HCT116 (cell line): Measurements from ENCODE around the gene HERC2. TPM values are rescaled to one million over a fixed set of nuclear protein-coding genes. Genes with fewer than 3 reads are reported as not detected.
"Not testable (repeated sequence)": the region's sequence is repeated elsewhere in the genome, so short reads cannot be mapped to it uniquely, and the experiment has no call there.

ENCODE experiments used
- ATAC-seq: fragments of 200-7000 bp; cut with Tn5 transposase; 2 replicates; pipeline ENCODE4 v1.9.1; 2020; ENCODE audit warnings: mild to moderate bottlenecking, moderate library complexity
- BruUV-seq: library from RNA; stranded (reverse); fragments of 400-500 nt; replicated peaks from 2 replicates; lab custom pipeline; 2021; lab: Mats Ljungman, UMichigan
- CTCF ChIA-PET: fragments of 300-600 bp; sonication (Branson Sonifier 250); formaldehyde crosslinking; loops from one replicate; lab custom pipeline; 2021; ENCODE audit warnings: antibody characterized with exemption; lab: Charles Lee
- POLR2A ChIA-PET: fragments of 300-600, 350-600 bp; sonication (Branson Sonifier 250); formaldehyde crosslinking; loops from one replicate; lab custom pipeline; 2021; ENCODE audit warnings: antibody characterized with exemption; lab: Charles Lee
- RAD21 ChIA-PET, 2 experiments: fragments of 300-600 bp; sonication (Branson Sonifier 250); formaldehyde crosslinking; loops; one replicate each; lab custom pipeline; 2023; ENCODE audit warnings: low total read pairs in 2 of 2; ENCODE audit not compliant: uncharacterized antibody in 2 of 2, unreplicated experiment in 2 of 2, low non-redundant PET in 1 of 2; lab: Charles Lee
- DNase-seq: peaks from one replicate; pipeline ENCODE4 v3.0.0-alpha.2; 2010; ENCODE audit warnings: low read depth, low spot score
- H2AFZ ChIP-seq: fragments of 200-600 bp; shearing (Covaris generic), sonication (generic); 2 replicates; pipeline ENCODE4 v1.6.1; 2017; ENCODE audit warnings: low read depth, mixed run types, mixed read lengths, antibody characterized with exemption, low read length; ENCODE audit not compliant: poor library complexity, severe bottlenecking
- H3K27ac ChIP-seq: 2 replicates; pipeline ENCODE4 v1.5.1; 2012; ENCODE audit warnings: low read depth, low read length
- H3K27me3 ChIP-seq: fragments of 200-600 bp; sonication (generic); 2 replicates; pipeline ENCODE4 v1.6.1; 2016; ENCODE audit warnings: mixed run types, low read length, mixed read lengths; ENCODE audit not compliant: insufficient read depth
- H3K36me3 ChIP-seq, 2 experiments: fragments of 200-500 bp in 1 of 2; fragments of 200-600 bp in 1 of 2; sonication (Bioruptor generic) in 1 of 2; sonication (generic) in 1 of 2; 2 replicates each; pipeline versions ENCODE4 v1.5.1 to v1.6.1; 2014 to 2016; ENCODE audit warnings: low read length in 2 of 2, inconsistent platforms in 1 of 2, mixed read lengths in 1 of 2, mixed run types in 1 of 2; ENCODE audit not compliant: insufficient read depth in 2 of 2, control insufficient read depth in 1 of 2
- H3K4me1 ChIP-seq, 2 experiments: fragments of 200-600 bp in 1 of 2; sonication (generic) in 1 of 2; 2 replicates each; pipeline versions ENCODE4 v1.5.1 to v1.6.1; 2012 to 2017; ENCODE audit warnings: low read length in 2 of 2, inconsistent platforms in 1 of 2, mild to moderate bottlenecking in 1 of 2, mixed read lengths in 1 of 2, mixed run types in 1 of 2, moderate library complexity in 1 of 2; ENCODE audit not compliant: insufficient read depth in 2 of 2, control insufficient read depth in 1 of 2
- H3K4me2 ChIP-seq: fragments of 200-600 bp; sonication (generic); 2 replicates; pipeline ENCODE4 v1.6.1; 2017; ENCODE audit warnings: mixed run types, low read length, mixed read lengths
- H3K4me3 ChIP-seq, 2 experiments: fragments of 200-600 bp in 1 of 2; sonication (generic) in 1 of 2; replicated peaks in 1 of 2; 2 replicates each; pipeline ENCODE4 v1.5.1; 2011 to 2016; ENCODE audit warnings: low read length in 2 of 2, control low read depth in 1 of 2, low read depth in 1 of 2, mild to moderate bottlenecking in 1 of 2, mixed read lengths in 1 of 2, mixed run types in 1 of 2
- H3K79me2 ChIP-seq: fragments of 200-600 bp; sonication (generic); 2 replicates; pipeline ENCODE4 v1.6.1; 2017; ENCODE audit warnings: mild to moderate bottlenecking, mixed run types, low read length, moderate library complexity, mixed read lengths; ENCODE audit not compliant: insufficient read depth
- H3K9ac ChIP-seq: fragments of 200-600 bp; sonication (generic); 2 replicates; pipeline ENCODE4 v1.6.1; 2016; ENCODE audit warnings: low read length, mixed read lengths
- H3K9me2 ChIP-seq: fragments of 200-600 bp; sonication (generic), shearing (Covaris generic); 2 replicates; pipeline ENCODE4 v1.6.1; 2017; ENCODE audit warnings: mixed run types, mild to moderate bottlenecking, moderate library complexity; ENCODE audit not compliant: insufficient read depth
- H3K9me3 ChIP-seq, 2 experiments: fragments of 200-500 bp in 1 of 2; fragments of 200-600 bp in 1 of 2; sonication (Bioruptor generic) in 1 of 2; sonication (generic) in 1 of 2; 2 replicates each; pipeline ENCODE4 v1.6.1; 2014 to 2017; ENCODE audit warnings: low read length in 2 of 2, mixed read lengths in 2 of 2, inconsistent platforms in 1 of 2, low read depth in 1 of 2, mild to moderate bottlenecking in 1 of 2, mixed run types in 1 of 2, moderate library complexity in 1 of 2; ENCODE audit not compliant: control insufficient read depth in 1 of 2, insufficient read depth in 1 of 2
- H4K20me1 ChIP-seq: fragments of 200-600 bp; sonication (generic), shearing (Covaris generic); 2 replicates; pipeline ENCODE4 v1.6.1; 2017; ENCODE audit warnings: mixed run types, mild to moderate bottlenecking, moderate library complexity; ENCODE audit not compliant: insufficient read depth
- CBX3 ChIP-seq: IDR thresholded peaks from 2 replicates; pipeline ENCODE4 v1.6.1; 2012; ENCODE audit warnings: low read depth
- CEBPB ChIP-seq: IDR thresholded peaks from 2 replicates; pipeline ENCODE4 v1.6.1; 2012; ENCODE audit warnings: low read depth
- EGR1 ChIP-seq: IDR thresholded peaks from 2 replicates; pipeline ENCODE4 v1.6.1; 2012; ENCODE audit warnings: low read depth
- ELF1 ChIP-seq: IDR thresholded peaks from 2 replicates; pipeline ENCODE4 v1.6.1; 2012; ENCODE audit warnings: low read depth, borderline replicate concordance
- EZH2phosphoT487 ChIP-seq: fragments of 200-600 bp; IDR thresholded peaks from 2 replicates; pipeline ENCODE4 v1.6.1; 2018; ENCODE audit warnings: antibody characterized with exemption, borderline replicate concordance
- FOSL1 ChIP-seq: IDR thresholded peaks from 2 replicates; pipeline ENCODE4 v1.6.1; 2012; ENCODE audit warnings: low read depth
- JUND ChIP-seq: IDR thresholded peaks from 2 replicates; pipeline ENCODE4 v1.6.1; 2012
- POLR2A ChIP-seq: IDR thresholded peaks from 2 replicates; pipeline ENCODE4 v1.7.0; 2011; ENCODE audit warnings: borderline replicate concordance; ENCODE audit not compliant: insufficient read depth, insufficient read length; ENCODE audit errors: extremely low read depth
- POLR2AphosphoS5 ChIP-seq: IDR thresholded peaks from 2 replicates; pipeline ENCODE4 v1.6.1; 2011; ENCODE audit warnings: mild to moderate bottlenecking, low read depth, low read length, moderate library complexity
- RAD21 ChIP-seq: IDR thresholded peaks from 2 replicates; pipeline ENCODE4 v1.6.1; 2012; ENCODE audit warnings: low read depth, mild to moderate bottlenecking
- TCF7L2 ChIP-seq: IDR thresholded peaks from 2 replicates; pipeline ENCODE4 v1.7.0; 2011; ENCODE audit warnings: borderline replicate concordance, inconsistent platforms; ENCODE audit not compliant: insufficient read depth, insufficient read length; ENCODE audit errors: extremely low read depth
- intact Hi-C: fragments of 100-400 bp; cut with micrococcal nuclease; formaldehyde crosslinking; loops from 2 replicates; pipeline ENCODE4 v1.10.0; 2022
- total RNA-seq: library from RNA; stranded (reverse); gene quantifications from one replicate; pipeline ENCODE4 v1.2.1, GENCODE V29; 2021; ENCODE audit not compliant: unreplicated experiment
- TF ChIP-seq, protein P1 (sequence below): IDR thresholded peaks from 2 replicates; pipeline ENCODE4 v1.6.1; 2012
- TF ChIP-seq, protein P2 (sequence below), 3 experiments: fragments of 200-600 bp in 1 of 3; sonication (generic) in 1 of 3; IDR thresholded peaks in 2 of 3; conservative IDR thresholded peaks in 1 of 3; 2 replicates each; pipeline ENCODE4 v1.5.1; 2012 to 2017; ENCODE audit warnings: low read depth in 2 of 3, low read length in 2 of 3, antibody characterized with exemption in 1 of 3, borderline replicate concordance in 1 of 3, control low read depth in 1 of 3, mild to moderate bottlenecking in 1 of 3, mixed read lengths in 1 of 3, mixed run types in 1 of 3, moderate library complexity in 1 of 3; ENCODE audit not compliant: insufficient read depth in 1 of 3
- TF ChIP-seq, protein P3 (sequence below): IDR thresholded peaks from 2 replicates; pipeline ENCODE4 v1.6.1; 2012
- TF ChIP-seq, protein P4 (sequence below): IDR thresholded peaks from 2 replicates; pipeline ENCODE4 v1.6.1; 2012; ENCODE audit warnings: low read depth

Gene HERC2
- total RNA-seq, 1 experiment from 2014 or later = 55.5 TPM

DNA sequence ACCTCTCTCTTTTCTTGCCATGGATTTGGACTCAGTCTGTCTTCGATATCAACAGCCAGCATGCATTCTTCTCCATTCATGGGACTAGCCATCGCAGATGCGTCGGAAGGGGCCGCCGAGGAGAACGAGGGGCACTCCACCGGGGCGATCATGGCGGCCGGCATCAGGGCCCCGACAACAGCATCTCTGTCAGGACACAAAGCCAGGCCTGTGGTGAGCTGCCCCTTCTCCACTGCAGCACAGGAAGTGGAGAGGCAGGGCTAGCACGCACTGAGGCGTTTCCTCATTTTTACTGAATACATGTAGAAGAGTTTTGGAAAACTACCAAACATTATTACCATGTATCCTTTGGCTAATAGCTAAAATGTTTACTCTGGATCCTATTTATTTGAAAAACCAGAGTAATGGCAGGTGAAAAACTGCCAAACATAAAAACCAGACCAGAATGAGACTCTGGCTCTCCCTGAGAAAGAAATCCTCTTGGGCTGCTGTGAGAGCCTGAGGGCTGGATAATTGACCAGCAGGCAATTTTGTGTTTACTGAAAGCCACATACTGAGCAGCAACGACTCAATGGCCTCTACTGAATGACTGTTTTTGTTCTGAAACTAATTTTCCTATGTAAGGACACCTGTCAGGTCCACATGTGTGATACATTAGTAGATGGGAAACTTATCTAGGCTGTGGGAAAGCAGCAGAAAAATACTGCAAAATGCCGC lies 153.4 kb downstream of the HERC2 start:
- H3K9me3 ChIP-seq, H4K20me1 ChIP-seq, H3K27me3 ChIP-seq, H3K4me1 ChIP-seq, H3K9ac ChIP-seq, POLR2A ChIA-PET, CTCF ChIA-PET, H3K9me2 ChIP-seq, H3K27ac ChIP-seq, ATAC-seq, H3K4me2 ChIP-seq, BruUV-seq, H2AFZ ChIP-seq, intact Hi-C loops, H3K79me2 ChIP-seq, RAD21 ChIA-PET, H3K4me3 ChIP-seq, DNase-seq: not testable (repeated sequence)
- H3K36me3 ChIP-seq = peaks cover 7 to 27% of the 10 kb centered on the region in 2 experiments

DNA sequence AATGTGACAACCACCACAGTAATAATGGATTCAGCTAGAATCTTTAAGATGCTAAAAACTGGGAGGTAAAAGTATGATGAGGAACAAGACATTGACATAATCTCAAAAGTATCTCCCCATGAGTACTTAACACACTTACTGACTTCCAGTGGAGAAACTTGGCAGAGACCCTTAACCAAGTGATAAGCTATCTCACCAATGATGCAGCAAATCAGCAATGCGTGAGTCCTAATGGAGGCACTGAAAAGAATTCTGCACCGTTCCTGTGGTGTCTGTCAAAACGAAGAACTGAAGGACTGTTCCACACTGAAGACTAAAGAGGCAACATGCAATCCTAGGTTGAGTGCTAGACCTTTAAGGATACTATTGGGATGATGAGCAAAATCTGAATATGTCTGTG lies 154.9 kb downstream of the HERC2 start:
- ChIA-PET RAD21 (no interaction called here), CTCF (no interaction called here), POLR2A (no interaction called here)
- ATAC-seq = no peak
- Histone ChIP-seq H2AFZ (no peak overlapping the region), H3K9me2 (no peaks in the 10 kb centered on the region), H3K36me3 (peaks cover 7 to 31% of the 10 kb centered on the region in 2 experiments), H3K27ac (no peak overlapping the region), H3K9ac (no peak overlapping the region), H3K4me2 (no peak overlapping the region), H3K79me2 (no peaks in the 10 kb centered on the region), H3K9me3 (no peaks in the 10 kb centered on the region), H3K4me3 (no peak overlapping the region), H3K27me3 (no peaks in the 10 kb centered on the region), H4K20me1 (no peaks in the 10 kb centered on the region), H3K4me1 (no peaks in the 10 kb centered on the region)
- intact Hi-C loops = no loop called here
- DNase-seq = no peak
- no TSS peak for BruUV-seq
- TF ChIP-seq EGR1 (no peak), EZH2phosphoT487 (no peak), JUND (no peak), TCF7L2 (no peak), CBX3 (no peak), ELF1 (no peak), FOSL1 (no peak), CEBPB (no peak), POLR2AphosphoS5 (no peak), POLR2A (no peak), RAD21 (no peak)
- TF ChIP-seq, protein P1, sequence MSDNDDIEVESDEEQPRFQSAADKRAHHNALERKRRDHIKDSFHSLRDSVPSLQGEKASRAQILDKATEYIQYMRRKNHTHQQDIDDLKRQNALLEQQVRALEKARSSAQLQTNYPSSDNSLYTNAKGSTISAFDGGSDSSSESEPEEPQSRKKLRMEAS = no peak
- TF ChIP-seq, protein P2, sequence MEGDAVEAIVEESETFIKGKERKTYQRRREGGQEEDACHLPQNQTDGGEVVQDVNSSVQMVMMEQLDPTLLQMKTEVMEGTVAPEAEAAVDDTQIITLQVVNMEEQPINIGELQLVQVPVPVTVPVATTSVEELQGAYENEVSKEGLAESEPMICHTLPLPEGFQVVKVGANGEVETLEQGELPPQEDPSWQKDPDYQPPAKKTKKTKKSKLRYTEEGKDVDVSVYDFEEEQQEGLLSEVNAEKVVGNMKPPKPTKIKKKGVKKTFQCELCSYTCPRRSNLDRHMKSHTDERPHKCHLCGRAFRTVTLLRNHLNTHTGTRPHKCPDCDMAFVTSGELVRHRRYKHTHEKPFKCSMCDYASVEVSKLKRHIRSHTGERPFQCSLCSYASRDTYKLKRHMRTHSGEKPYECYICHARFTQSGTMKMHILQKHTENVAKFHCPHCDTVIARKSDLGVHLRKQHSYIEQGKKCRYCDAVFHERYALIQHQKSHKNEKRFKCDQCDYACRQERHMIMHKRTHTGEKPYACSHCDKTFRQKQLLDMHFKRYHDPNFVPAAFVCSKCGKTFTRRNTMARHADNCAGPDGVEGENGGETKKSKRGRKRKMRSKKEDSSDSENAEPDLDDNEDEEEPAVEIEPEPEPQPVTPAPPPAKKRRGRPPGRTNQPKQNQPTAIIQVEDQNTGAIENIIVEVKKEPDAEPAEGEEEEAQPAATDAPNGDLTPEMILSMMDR (IDR thresholded peaks at IDR 0.05 in 2 of 3, conservative IDR thresholded peaks at IDR 0.05 in 1 of 3; ENCODE audit: borderline replicate concordance in 1 of 3, insufficient read depth in 1 of 3, low read depth in 2 of 3, low read length in 2 of 3) = no peak
- TF ChIP-seq, protein P3, sequence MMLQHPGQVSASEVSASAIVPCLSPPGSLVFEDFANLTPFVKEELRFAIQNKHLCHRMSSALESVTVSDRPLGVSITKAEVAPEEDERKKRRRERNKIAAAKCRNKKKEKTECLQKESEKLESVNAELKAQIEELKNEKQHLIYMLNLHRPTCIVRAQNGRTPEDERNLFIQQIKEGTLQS = no peak
- TF ChIP-seq, protein P4, sequence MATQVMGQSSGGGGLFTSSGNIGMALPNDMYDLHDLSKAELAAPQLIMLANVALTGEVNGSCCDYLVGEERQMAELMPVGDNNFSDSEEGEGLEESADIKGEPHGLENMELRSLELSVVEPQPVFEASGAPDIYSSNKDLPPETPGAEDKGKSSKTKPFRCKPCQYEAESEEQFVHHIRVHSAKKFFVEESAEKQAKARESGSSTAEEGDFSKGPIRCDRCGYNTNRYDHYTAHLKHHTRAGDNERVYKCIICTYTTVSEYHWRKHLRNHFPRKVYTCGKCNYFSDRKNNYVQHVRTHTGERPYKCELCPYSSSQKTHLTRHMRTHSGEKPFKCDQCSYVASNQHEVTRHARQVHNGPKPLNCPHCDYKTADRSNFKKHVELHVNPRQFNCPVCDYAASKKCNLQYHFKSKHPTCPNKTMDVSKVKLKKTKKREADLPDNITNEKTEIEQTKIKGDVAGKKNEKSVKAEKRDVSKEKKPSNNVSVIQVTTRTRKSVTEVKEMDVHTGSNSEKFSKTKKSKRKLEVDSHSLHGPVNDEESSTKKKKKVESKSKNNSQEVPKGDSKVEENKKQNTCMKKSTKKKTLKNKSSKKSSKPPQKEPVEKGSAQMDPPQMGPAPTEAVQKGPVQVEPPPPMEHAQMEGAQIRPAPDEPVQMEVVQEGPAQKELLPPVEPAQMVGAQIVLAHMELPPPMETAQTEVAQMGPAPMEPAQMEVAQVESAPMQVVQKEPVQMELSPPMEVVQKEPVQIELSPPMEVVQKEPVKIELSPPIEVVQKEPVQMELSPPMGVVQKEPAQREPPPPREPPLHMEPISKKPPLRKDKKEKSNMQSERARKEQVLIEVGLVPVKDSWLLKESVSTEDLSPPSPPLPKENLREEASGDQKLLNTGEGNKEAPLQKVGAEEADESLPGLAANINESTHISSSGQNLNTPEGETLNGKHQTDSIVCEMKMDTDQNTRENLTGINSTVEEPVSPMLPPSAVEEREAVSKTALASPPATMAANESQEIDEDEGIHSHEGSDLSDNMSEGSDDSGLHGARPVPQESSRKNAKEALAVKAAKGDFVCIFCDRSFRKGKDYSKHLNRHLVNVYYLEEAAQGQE = no peak
